Hematopoietic multipotent progenitor cell (in vitro differentiated cells): ENCODE results near the gene LYAR. TPM values are rescaled to one million over a fixed set of nuclear protein-coding genes. Genes with fewer than 3 reads are reported as not detected.

Experiments used
- DNase-seq, 3 donors: peaks; one replicate each; pipeline ENCODE4 v3.0.0-alpha.2; 2011 to 2015; ENCODE audit warnings: low read depth in 2 of 3, low spot score in 2 of 3
- total RNA-seq: library from RNA; depleted of rRNA; stranded (reverse); fragments of >200 nt; gene quantifications from one replicate; pipeline ENCODE4 v1.2.3, GENCODE V29; 2012

The LYAR gene
- total RNA-seq, 1 donor: 3.5 TPM

GRCh38 chr4:4225915-4226605, 63.9 kb downstream of the LYAR start:
- DNase-seq: no peak

Other genes with a start within 250 kb of the LYAR start
- gene OTOP1, start 63.2 kb downstream of the LYAR start, total RNA-seq: under 0.01 TPM
- gene TMEM128, start 41.9 kb downstream of the LYAR start, total RNA-seq: 13.7 TPM
- 4.8 TPM for gene ZBTB49, start 97 bp upstream of the LYAR start, total RNA-seq
- gene NSG1, start 96.9 kb upstream of the LYAR start, total RNA-seq: not detected